Naive B cell (primary cell): ENCODE results near the gene C1orf159. TPM values are rescaled to one million over a fixed set of nuclear protein-coding genes. Genes with fewer than 3 reads are reported as not detected.

Experiments used
- ATAC-seq, 2 donors: fragments of 150-1000 bp; cut with Tn5 transposase; 2 replicates each; pipeline ENCODE4 v1.10.0; 2021; ENCODE audit warnings: low read depth in 2 of 2, mild to moderate bottlenecking in 2 of 2, moderate library complexity in 2 of 2
- DNase-seq: peaks from one replicate; pipeline ENCODE4 v3.0.0; 2022
- H3K27ac Mint-ChIP-seq, 6 donors: one replicate each; pipeline ENCODE4 v1.8.0; 2020 to 2022; ENCODE audit warnings: mild to moderate bottlenecking in 6 of 6, mixed read lengths in 6 of 6, moderate library complexity in 5 of 6, inconsistent platforms in 2 of 6
- H3K27me3 Mint-ChIP-seq, 3 donors: one replicate each; pipeline ENCODE4 v1.8.0; 2021 to 2022; ENCODE audit warnings: mixed read lengths in 3 of 3, mild to moderate bottlenecking in 1 of 3
- H3K36me3 Mint-ChIP-seq, 2 donors: one replicate each; pipeline ENCODE4 v1.8.0; 2020 to 2022; ENCODE audit warnings: mixed read lengths in 2 of 2, inconsistent platforms in 1 of 2, mild to moderate bottlenecking in 1 of 2
- H3K4me1 Mint-ChIP-seq, 3 donors: one replicate each; pipeline ENCODE4 v1.8.0; 2020 to 2022; ENCODE audit warnings: mixed read lengths in 3 of 3, inconsistent platforms in 1 of 3, mild to moderate bottlenecking in 1 of 3, moderate library complexity in 1 of 3
- H3K4me3 Mint-ChIP-seq, 8 donors: one replicate each; pipeline ENCODE4 v1.8.0; 2020 to 2022; ENCODE audit warnings: mild to moderate bottlenecking in 8 of 8, mixed read lengths in 8 of 8, moderate library complexity in 8 of 8, inconsistent platforms in 2 of 8
- H3K9me3 Mint-ChIP-seq, 7 donors: one replicate each; pipeline ENCODE4 v1.8.0; 2020 to 2022; ENCODE audit warnings: mixed read lengths in 7 of 7, mild to moderate bottlenecking in 5 of 7, inconsistent platforms in 2 of 7, moderate library complexity in 1 of 7
- polyA plus RNA-seq, 6 donors: library from polyadenylated mRNA; unstranded; fragments of 300-500 nt; fragmentation: Illumina TruSeq; gene quantifications; one replicate each; pipeline ENCODE4 v1.2.3, GENCODE V29; 2021; ENCODE audit warnings: low read depth in 6 of 6

Gene C1orf159
- polyA plus RNA-seq, 6 donors from 2014 or later, result 2.0 to 6.3 (median 4.3) TPM; not detected in 1

GRCh38 chr1:1124786-1125642 is 9.1 kb upstream of the C1orf159 start:
- Mint-ChIP-seq H3K9me3 (peaks cover 0 to 2% (median 0%) of the 10 kb centered on the region in 7 donors), H3K4me3 (peak overlapping the region in 1 of 8 donors; percentile 46), H3K27ac (no peak overlapping the region)

GRCh38 chr1:1124508-1124785 is 8.6 kb upstream of the C1orf159 start:
- ATAC-seq, result no peak
- H3K4me1 Mint-ChIP-seq, result peaks cover 10 to 30% (median 21%) of the 10 kb centered on the region in 3 donors
- no peak overlapping the region for H3K27ac Mint-ChIP-seq
- no peaks in the 10 kb centered on the region for H3K36me3 Mint-ChIP-seq
- no peak for DNase-seq
- H3K4me3 Mint-ChIP-seq, result peak overlapping the region in 1 of 8 donors; percentile 46
- H3K9me3 Mint-ChIP-seq, result peaks cover 0 to 2% (median 0%) of the 10 kb centered on the region in 7 donors
- peaks cover under 1 to 2% (median under 1%) of the 10 kb centered on the region in 3 donors for H3K27me3 Mint-ChIP-seq

More at GRCh38 chr1:1124786-1125642, 9.1 kb upstream of the C1orf159 start:
- Mint-ChIP-seq H3K27me3 (no peaks in the 10 kb centered on the region), H3K4me1 (peaks cover 10 to 31% (median 21%) of the 10 kb centered on the region in 3 donors), H3K36me3 (no peaks in the 10 kb centered on the region)
- no peak for DNase-seq
- ATAC-seq, result no peak

- Mint-ChIP-seq H3K27me3 (peaks cover 7 to 8% (median 7%) of the 10 kb centered on the region in 3 donors), H3K4me1 (peaks cover 10 to 26% (median 21%) of the 10 kb centered on the region in 3 donors), H3K27ac (peak overlapping the region; percentile 14 to 92 (median 72)), H3K4me3 (peak overlapping the region in 5 of 8 donors; percentile 16 to 82 (median 47)), H3K36me3 (no peaks in the 10 kb centered on the region), H3K9me3 (peaks cover 0 to 2% (median 0%) of the 10 kb centered on the region in 7 donors)
- no peak for ATAC-seq
- no peak for DNase-seq
These were observed 8.0 kb upstream of the C1orf159 start for GRCh38 chr1:1123581-1124507.

- peaks cover 10 to 26% (median 21%) of the 10 kb centered on the region in 3 donors for H3K4me1 Mint-ChIP-seq
- peak overlapping the region in 7 of 8 donors; percentile 38 to 82 (median 49) for H3K4me3 Mint-ChIP-seq
- peaks cover 7 to 9% (median 8%) of the 10 kb centered on the region in 3 donors for H3K27me3 Mint-ChIP-seq
- H3K9me3 Mint-ChIP-seq, result peaks cover 0 to 2% (median 0%) of the 10 kb centered on the region in 7 donors
- ATAC-seq (peak; percentile 18 to 22), DNase-seq (no peak)
- no peaks in the 10 kb centered on the region for H3K36me3 Mint-ChIP-seq
- peak overlapping the region in 5 of 6 donors; percentile 37 to 82 (median 69) for H3K27ac Mint-ChIP-seq
These were observed 7.1 kb upstream of the C1orf159 start for GRCh38 chr1:1122981-1123480.

GRCh38 chr1:1122078-1122811 is 6.4 kb upstream of the C1orf159 start:
- Mint-ChIP-seq H3K9me3 (peaks cover 0 to 2% (median 0%) of the 10 kb centered on the region in 7 donors), H3K27me3 (peaks cover 7 to 9% (median 8%) of the 10 kb centered on the region in 3 donors), H3K36me3 (no peaks in the 10 kb centered on the region), H3K4me3 (peak overlapping the region in 7 of 8 donors; percentile 29 to 68 (median 59)), H3K27ac (peak overlapping the region in 5 of 6 donors; percentile 56 to 83 (median 78)), H3K4me1 (peaks cover 10 to 25% (median 25%) of the 10 kb centered on the region in 3 donors)
- DNase-seq (peak; percentile 86), ATAC-seq (peak; percentile 94 to 95)

GRCh38 chr1:1121611-1122077 is 5.8 kb upstream of the C1orf159 start:
- DNase-seq (no peak), ATAC-seq (peak; percentile 22 to 32)
- Mint-ChIP-seq H3K27ac (peak overlapping the region in 1 of 6 donors; percentile 78), H3K9me3 (peaks cover 0 to 2% (median 0%) of the 10 kb centered on the region in 7 donors), H3K4me1 (peaks cover 10 to 25% (median 22%) of the 10 kb centered on the region in 3 donors), H3K4me3 (no peak overlapping the region), H3K27me3 (peaks cover 7 to 9% (median 8%) of the 10 kb centered on the region in 3 donors), H3K36me3 (no peaks in the 10 kb centered on the region)

- ATAC-seq (no peak), DNase-seq (no peak)
- peaks cover 7 to 9% (median 8%) of the 10 kb centered on the region in 3 donors for H3K27me3 Mint-ChIP-seq
- peak overlapping the region in 3 of 6 donors; percentile 56 to 72 (median 68) for H3K27ac Mint-ChIP-seq
- H3K4me3 Mint-ChIP-seq, result peak overlapping the region in 1 of 8 donors; percentile 28
- peaks cover 0 to 2% (median 0%) of the 10 kb centered on the region in 7 donors for H3K9me3 Mint-ChIP-seq
- H3K36me3 Mint-ChIP-seq, result no peaks in the 10 kb centered on the region
- H3K4me1 Mint-ChIP-seq, result peaks cover 13 to 25% (median 24%) of the 10 kb centered on the region in 3 donors
These were observed 5.1 kb upstream of the C1orf159 start for GRCh38 chr1:1120866-1121591.

- ATAC-seq, result no peak
- no peaks in the 10 kb centered on the region for H3K36me3 Mint-ChIP-seq
- H3K27me3 Mint-ChIP-seq, result peaks cover 7 to 9% (median 8%) of the 10 kb centered on the region in 3 donors
- H3K4me1 Mint-ChIP-seq, result peaks cover 16 to 27% (median 23%) of the 10 kb centered on the region in 3 donors
- peak overlapping the region in 1 of 6 donors; percentile 69 for H3K27ac Mint-ChIP-seq
- peaks cover 0 to 2% (median 0%) of the 10 kb centered on the region in 7 donors for H3K9me3 Mint-ChIP-seq
- DNase-seq, result no peak
- H3K4me3 Mint-ChIP-seq, result no peak overlapping the region
These were observed 4.2 kb upstream of the C1orf159 start for GRCh38 chr1:1120096-1120495.

- Mint-ChIP-seq H3K27me3 (peaks cover 7 to 9% (median 8%) of the 10 kb centered on the region in 3 donors), H3K27ac (peak overlapping the region in 1 of 6 donors; percentile 78)
These were observed 3.5 kb upstream of the C1orf159 start for GRCh38 chr1:1119272-1119890.

GRCh38 chr1:1118876-1119220 is 3.0 kb upstream of the C1orf159 start:
- H3K27ac Mint-ChIP-seq, result peak overlapping the region in 1 of 6 donors; percentile 78
- H3K27me3 Mint-ChIP-seq, result peaks cover 7 to 9% (median 8%) of the 10 kb centered on the region in 3 donors
- H3K4me1 Mint-ChIP-seq, result peaks cover 12 to 31% (median 26%) of the 10 kb centered on the region in 3 donors
- ATAC-seq (no peak), DNase-seq (no peak)
- H3K4me3 Mint-ChIP-seq, result peak overlapping the region in 1 of 8 donors; percentile 22
- H3K36me3 Mint-ChIP-seq, result no peaks in the 10 kb centered on the region
- peaks cover 0 to under 1% (median 0%) of the 10 kb centered on the region in 7 donors for H3K9me3 Mint-ChIP-seq

More at GRCh38 chr1:1119272-1119890, 3.5 kb upstream of the C1orf159 start:
- peaks cover 16 to 34% (median 29%) of the 10 kb centered on the region in 3 donors for H3K4me1 Mint-ChIP-seq
- H3K4me3 Mint-ChIP-seq, result peak overlapping the region in 1 of 8 donors; percentile 27
- no peaks in the 10 kb centered on the region for H3K36me3 Mint-ChIP-seq
- no peak for DNase-seq
- peaks cover 0 to 2% (median 0%) of the 10 kb centered on the region in 7 donors for H3K9me3 Mint-ChIP-seq
- ATAC-seq, result no peak
